DOHH2 (cell line): ENCODE data around the gene SAA2.

Experiments used
- CTCF ChIP-seq: fragments of 200-600 bp; sonication (generic); IDR thresholded peaks from one replicate; pipeline ENCODE4 v1.5.1; 2014; ENCODE audit warnings: antibody characterized with exemption, mild to moderate bottlenecking, low read depth, low read length; ENCODE audit not compliant: poor library complexity, severe bottlenecking
- EZH2phosphoT487 ChIP-seq: fragments of 200-600 bp; sonication (generic); IDR thresholded peaks from 2 replicates; pipeline ENCODE4 v1.6.1; 2017; ENCODE audit warnings: borderline replicate concordance, mild to moderate bottlenecking, antibody characterized with exemption, low read length, moderate library complexity, mixed read lengths

DNA sequence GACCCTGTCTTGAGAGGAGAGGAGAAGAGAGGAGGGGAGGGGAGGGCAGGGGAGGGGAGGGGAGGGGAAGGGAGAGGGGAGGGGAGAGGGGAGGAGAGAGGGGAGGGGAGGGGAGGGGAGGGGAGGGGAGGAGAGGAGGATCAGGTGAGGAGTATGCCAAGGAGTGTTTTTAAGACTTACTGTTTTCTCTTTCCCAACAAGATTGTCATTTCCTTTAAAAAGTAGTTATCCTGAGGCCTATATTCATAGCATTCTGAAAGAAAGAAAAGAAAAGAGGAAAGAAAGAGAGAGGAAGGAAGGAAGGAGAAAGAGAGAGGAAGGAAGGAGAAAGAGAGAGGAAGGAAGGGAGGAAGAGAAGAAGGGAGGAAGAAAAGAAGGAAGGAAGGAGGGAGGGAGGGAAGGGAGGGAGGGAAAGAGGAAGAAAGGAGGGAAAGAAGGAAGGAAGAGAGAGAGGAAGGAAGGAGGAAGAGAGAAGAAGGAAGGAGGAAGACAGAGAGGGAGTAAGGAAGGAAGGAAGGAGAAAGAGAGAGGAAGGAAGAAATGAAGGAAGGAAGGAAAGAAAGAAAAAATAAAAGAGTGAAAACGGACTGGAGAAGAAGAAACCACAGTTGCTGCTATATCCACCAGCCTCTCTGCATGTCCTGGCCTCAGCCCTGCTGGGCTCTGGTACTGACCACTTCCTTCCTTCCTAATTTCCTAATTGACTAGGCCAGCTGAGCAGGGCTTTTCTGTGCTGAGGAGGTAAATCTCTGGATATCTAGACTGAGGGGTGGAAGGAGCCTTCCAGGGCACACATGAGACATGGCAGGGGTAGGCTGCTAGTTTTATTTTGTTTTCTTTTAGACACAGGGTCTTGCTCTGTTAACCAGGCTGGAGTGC is 16.4 kb upstream of the SAA2 start:
- TF ChIP-seq CTCF (no peak), EZH2phosphoT487 (no peak)
